MCF 10A (cell line): ENCODE results near the gene C13orf42. TPM values are rescaled to one million over a fixed set of nuclear protein-coding genes. Genes with fewer than 3 reads are reported as not detected.

Experiments used
- BruUV-seq: library from RNA; stranded (reverse); fragments of 400-500 nt; replicated peaks from 2 replicates; lab custom pipeline; 2021; lab: Mats Ljungman, UMichigan
- CTCF ChIA-PET: fragments of 300-600 bp; sonication (Branson Sonifier 250); formaldehyde crosslinking; extraction: SDS; loops from one replicate; lab custom pipeline; 2021; ENCODE audit warnings: antibody characterized with exemption, inconsistent platforms; lab: Yijun Ruan, JAX
- POLR2A ChIA-PET: fragments of 300-600, 350-650 bp; sonication (Branson Sonifier 250); formaldehyde crosslinking; extraction: SDS; loops from one replicate; lab custom pipeline; 2020; ENCODE audit warnings: antibody characterized with exemption, inconsistent platforms; lab: Yijun Ruan, JAX
- DNase-seq: peaks from one replicate; pipeline ENCODE4 v3.0.0-alpha.2; 2018; ENCODE audit not compliant: unreplicated experiment
- H3K27ac Mint-ChIP-seq: one replicate; pipeline ENCODE4 v1.8.0; 2022; ENCODE audit warnings: mild to moderate bottlenecking, low read depth, mixed read lengths; ENCODE audit not compliant: unreplicated experiment
- H3K27me3 Mint-ChIP-seq: one replicate; pipeline ENCODE4 v1.8.0; 2022; ENCODE audit warnings: mixed read lengths; ENCODE audit not compliant: insufficient read depth, unreplicated experiment
- H3K36me3 Mint-ChIP-seq: one replicate; pipeline ENCODE4 v1.8.0; 2022; ENCODE audit warnings: mild to moderate bottlenecking, moderate library complexity, mixed read lengths; ENCODE audit not compliant: insufficient read depth, unreplicated experiment
- H3K4me1 Mint-ChIP-seq: one replicate; pipeline ENCODE4 v1.8.0; 2022; ENCODE audit warnings: mixed read lengths; ENCODE audit not compliant: insufficient read depth, unreplicated experiment
- H3K4me3 Mint-ChIP-seq: one replicate; pipeline ENCODE4 v1.8.0; 2022; ENCODE audit warnings: mild to moderate bottlenecking, moderate library complexity, mixed read lengths; ENCODE audit not compliant: unreplicated experiment
- H3K9me3 Mint-ChIP-seq: one replicate; pipeline ENCODE4 v1.8.0; 2022; ENCODE audit warnings: mixed read lengths; ENCODE audit not compliant: unreplicated experiment
- CTCF ChIP-seq: fragments of 200-600 bp; IDR thresholded peaks from one replicate; pipeline ENCODE4 v1.8.0; 2022; ENCODE audit warnings: antibody characterized with exemption, mild to moderate bottlenecking; ENCODE audit not compliant: unreplicated experiment
- intact Hi-C: fragments of 100-400 bp; cut with micrococcal nuclease; formaldehyde crosslinking; loops from 2 replicates; pipeline ENCODE4 v1.14.1; 2022
- total RNA-seq: library from RNA; stranded (reverse); gene quantifications from 2 replicates; pipeline ENCODE4 v1.2.3, GENCODE V29; 2022

C13orf42 gene
- total RNA-seq, 1 experiment from 2014 or later: not detected

- CTCF ChIA-PET: interaction anchor here (1.1 to 3.7 kb wide), 2 partner anchors 12 to 173 kb away, joined by 3 to 18 read pairs; no protein-coding TSS in a partner anchor
- POLR2A ChIA-PET: interaction anchor here (0.7 kb wide), 2 partner anchors 89 to 183 kb away, joined by 3 read pairs; no protein-coding TSS in a partner anchor
- Mint-ChIP-seq H3K27ac (no peak overlapping the region), H3K27me3 (peaks cover 48% of the 10 kb centered on the region), H3K4me3 (no peak overlapping the region), H3K9me3 (peaks cover 7% of the 10 kb centered on the region), H3K4me1 (no peaks in the 10 kb centered on the region), H3K36me3 (peaks cover 6% of the 10 kb centered on the region)
- no peak for TF ChIP-seq CTCF
- intact Hi-C loops: no loop called here
- no peak for DNase-seq
- BruUV-seq: no TSS peak
These were observed 2.3 kb upstream of the C13orf42 start for GRCh38 chr13:51113186-51113881.

- DNase-seq: no peak
- peaks cover 4% of the 10 kb centered on the region for H3K9me3 Mint-ChIP-seq
- no peak for TF ChIP-seq CTCF
- no peak overlapping the region for H3K27ac Mint-ChIP-seq
- no TSS peak for BruUV-seq
- no peak overlapping the region for H3K4me3 Mint-ChIP-seq
- POLR2A ChIA-PET: interaction anchor here (0.7 kb wide), 2 partner anchors 90 to 184 kb away, joined by 3 read pairs; no protein-coding TSS in a partner anchor
- H3K4me1 Mint-ChIP-seq: no peaks in the 10 kb centered on the region
- peaks cover 1% of the 10 kb centered on the region for H3K36me3 Mint-ChIP-seq
- CTCF ChIA-PET: interaction anchor here (0.8 to 3.7 kb wide), 3 partner anchors 12 to 178 kb away, joined by 3 to 18 read pairs (median 3); no protein-coding TSS in a partner anchor
- intact Hi-C loops: no loop called here
- H3K27me3 Mint-ChIP-seq: peaks cover 48% of the 10 kb centered on the region
These were observed 1.7 kb upstream of the C13orf42 start for GRCh38 chr13:51112771-51113170.

- CTCF ChIA-PET: interaction anchor here (0.8 to 3.7 kb wide), 4 partner anchors 13 to 519 kb away, joined by 3 to 18 read pairs (median 3); no protein-coding TSS in a partner anchor
- DNase-seq: no peak
- no TSS peak for BruUV-seq
- Mint-ChIP-seq H3K4me3 (no peak overlapping the region), H3K36me3 (no peaks in the 10 kb centered on the region), H3K9me3 (no peaks in the 10 kb centered on the region), H3K27me3 (peaks cover 46% of the 10 kb centered on the region), H3K27ac (no peak overlapping the region), H3K4me1 (no peaks in the 10 kb centered on the region)
- POLR2A ChIA-PET: no interaction called here
- no peak for TF ChIP-seq CTCF
- intact Hi-C loops: no loop called here
These were observed 923 bp upstream of the C13orf42 start for GRCh38 chr13:51111997-51112396.

GRCh38 chr13:51107996-51108395, 3.1 kb downstream of the C13orf42 start:
- TF ChIP-seq CTCF: no peak
- Mint-ChIP-seq H3K4me1 (no peaks in the 10 kb centered on the region), H3K9me3 (no peaks in the 10 kb centered on the region), H3K4me3 (no peak overlapping the region), H3K36me3 (no peaks in the 10 kb centered on the region), H3K27me3 (peaks cover 19% of the 10 kb centered on the region), H3K27ac (no peak overlapping the region)
- intact Hi-C loops: no loop called here
- DNase-seq: no peak
- ChIA-PET POLR2A (no interaction called here), CTCF (interaction anchor here (0.6 to 2.7 kb wide), 2 partner anchors 17 to 49 kb away, joined by 4 to 9 read pairs; no protein-coding TSS in a partner anchor)
- no TSS peak for BruUV-seq
